Upper lobe of left lung (tissue), 4 donors: ENCODE data around the gene FOXP1.

ENCODE experiments used
- CTCF ChIP-seq, 6 experiments: fragments of 450-650 bp in 4 of 6; fragments of 200-600 bp in 2 of 6; sonication (generic) in 2 of 6; IDR thresholded peaks; one replicate each; pipeline ENCODE4 v1.5.1; 2016 to 2019; ENCODE audit warnings: antibody characterized with exemption in 6 of 6
- EP300 ChIP-seq, 4 donors: sonication (generic); formaldehyde crosslinking; IDR thresholded peaks; one replicate each; pipeline ENCODE4 v1.5.1; 2017; ENCODE audit warnings: antibody characterized with exemption in 4 of 4, control low read depth in 2 of 4

GRCh38 chr3:71186801-71187200, 396.7 kb downstream of the FOXP1 start:
- TF ChIP-seq CTCF (IDR thresholded peaks at IDR 0.05) (no peak), EP300 (IDR thresholded peaks at IDR 0.05) (no peak)
